Measurements from ENCODE around the gene NDUFA7. TPM values are rescaled to one million over a fixed set of nuclear protein-coding genes. Genes with fewer than 3 reads are reported as not detected.
"Not testable (repeated sequence)": the region's sequence is repeated elsewhere in the genome, so short reads cannot be mapped to it uniquely, and the experiment has no call there.

NDUFA7 gene
- total RNA-seq, 1 donor: 9.1 TPM

DNA sequence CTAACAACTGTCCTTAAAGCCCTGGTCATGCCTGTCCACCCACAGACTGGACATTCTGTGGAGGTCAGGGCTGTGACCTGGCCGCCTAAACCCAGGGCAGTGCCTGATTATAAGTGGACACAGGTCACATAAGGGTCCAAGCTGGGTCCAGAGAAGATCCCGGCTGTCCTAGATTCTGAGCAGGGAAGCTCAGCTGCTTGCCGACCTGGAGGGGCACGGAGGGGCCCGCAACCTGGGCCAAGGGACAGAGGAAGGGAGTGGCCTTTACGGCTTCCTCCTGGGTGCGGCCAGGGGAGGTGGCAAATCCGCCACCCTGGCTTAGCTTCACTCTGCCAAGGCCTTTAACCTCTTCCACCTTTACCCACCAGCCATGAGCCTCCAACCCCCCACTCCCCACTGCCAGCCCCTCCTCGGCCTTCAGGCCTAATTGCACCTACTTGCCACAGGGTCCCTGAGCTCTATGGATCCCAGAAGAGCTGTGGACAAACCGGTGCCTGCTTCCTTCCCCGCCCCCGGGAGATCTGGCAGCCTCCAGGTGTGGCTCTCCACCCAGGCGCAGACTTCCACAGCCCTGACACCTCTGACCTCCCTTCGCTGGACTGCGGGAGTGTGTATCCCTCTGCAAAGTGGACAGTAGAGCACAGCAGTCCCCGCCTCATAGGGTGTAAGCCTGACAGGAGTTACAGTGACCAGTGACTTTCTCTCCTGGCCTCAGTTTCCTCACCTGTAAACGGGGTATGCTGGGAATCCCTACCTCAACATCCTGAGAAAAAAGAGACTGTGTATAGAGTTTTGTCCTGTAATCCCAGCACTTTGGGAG, 14.7 kb downstream of the NDUFA7 start:
- no peak overlapping the region for H3K4me3 ChIP-seq (ENCODE audit: low read depth, low read length)
- TF ChIP-seq, protein P1, sequence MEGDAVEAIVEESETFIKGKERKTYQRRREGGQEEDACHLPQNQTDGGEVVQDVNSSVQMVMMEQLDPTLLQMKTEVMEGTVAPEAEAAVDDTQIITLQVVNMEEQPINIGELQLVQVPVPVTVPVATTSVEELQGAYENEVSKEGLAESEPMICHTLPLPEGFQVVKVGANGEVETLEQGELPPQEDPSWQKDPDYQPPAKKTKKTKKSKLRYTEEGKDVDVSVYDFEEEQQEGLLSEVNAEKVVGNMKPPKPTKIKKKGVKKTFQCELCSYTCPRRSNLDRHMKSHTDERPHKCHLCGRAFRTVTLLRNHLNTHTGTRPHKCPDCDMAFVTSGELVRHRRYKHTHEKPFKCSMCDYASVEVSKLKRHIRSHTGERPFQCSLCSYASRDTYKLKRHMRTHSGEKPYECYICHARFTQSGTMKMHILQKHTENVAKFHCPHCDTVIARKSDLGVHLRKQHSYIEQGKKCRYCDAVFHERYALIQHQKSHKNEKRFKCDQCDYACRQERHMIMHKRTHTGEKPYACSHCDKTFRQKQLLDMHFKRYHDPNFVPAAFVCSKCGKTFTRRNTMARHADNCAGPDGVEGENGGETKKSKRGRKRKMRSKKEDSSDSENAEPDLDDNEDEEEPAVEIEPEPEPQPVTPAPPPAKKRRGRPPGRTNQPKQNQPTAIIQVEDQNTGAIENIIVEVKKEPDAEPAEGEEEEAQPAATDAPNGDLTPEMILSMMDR (IDR thresholded peaks at IDR 0.05; ENCODE audit: insufficient read depth, low read depth, low read length): no peak
- no peak for DNase-seq (ENCODE audit: low read depth)

DNA sequence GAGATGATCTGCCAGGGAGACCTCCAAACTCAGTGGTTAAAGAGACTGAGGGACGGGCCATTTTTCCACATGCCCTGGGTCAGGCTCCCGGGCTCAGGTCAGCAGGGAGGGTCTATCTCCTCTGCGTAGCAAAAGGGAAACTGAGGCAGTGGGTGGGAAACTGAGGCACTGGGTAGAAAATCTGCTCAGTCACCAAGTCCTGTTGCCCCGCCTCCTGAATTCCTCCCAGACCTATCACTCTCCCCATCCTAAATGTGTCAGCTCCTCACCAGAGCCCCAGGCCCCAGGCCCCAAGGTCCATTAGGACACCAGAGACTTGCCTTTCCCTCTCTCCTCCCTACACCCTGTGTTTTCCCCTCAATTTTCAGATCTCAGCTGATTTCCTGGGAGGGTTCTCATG, 15.4 kb downstream of the NDUFA7 start:
- H3K4me3 ChIP-seq (ENCODE audit: low read depth, low read length): no peak overlapping the region
- DNase-seq (ENCODE audit: low read depth): no peak
- TF ChIP-seq, protein P1 (IDR thresholded peaks at IDR 0.05; ENCODE audit: insufficient read depth, low read depth, low read length): no peak

DNA sequence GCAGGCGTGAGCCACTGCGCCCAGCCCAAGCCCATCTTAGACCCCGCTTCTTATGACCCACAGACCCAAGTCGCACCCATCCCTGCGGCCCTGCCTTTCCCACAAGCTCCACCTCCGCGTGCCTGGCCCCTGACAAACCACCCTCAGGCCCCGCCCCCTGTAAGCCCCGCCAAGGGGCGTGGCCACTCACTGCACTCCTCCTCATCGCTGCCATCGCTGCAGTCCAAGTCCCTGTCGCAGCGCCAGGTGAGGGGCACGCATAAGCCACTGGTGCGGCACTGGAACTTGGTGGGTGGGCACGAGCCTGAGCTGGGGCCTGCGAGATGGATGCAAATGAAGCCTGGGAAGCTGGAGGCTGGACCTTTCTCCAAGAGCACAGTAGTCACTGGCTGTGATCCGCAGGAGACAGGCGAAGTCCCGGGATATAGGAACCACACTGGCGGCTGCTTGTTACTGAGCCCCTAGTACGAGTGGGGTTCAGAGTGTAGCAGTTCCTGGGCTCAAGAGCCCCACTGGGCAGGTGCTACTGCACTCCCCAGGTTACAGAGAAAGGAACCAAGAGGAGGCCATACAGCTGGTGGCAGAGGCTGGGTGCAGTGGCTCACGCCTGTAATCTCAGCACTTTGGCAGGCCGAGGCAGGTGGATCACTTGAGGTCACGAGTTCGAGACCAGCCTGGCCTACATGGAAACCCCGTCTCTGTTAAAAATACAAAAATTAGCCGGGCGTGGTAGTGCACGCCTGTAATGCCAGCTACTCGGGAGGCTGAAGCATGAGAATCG, 16.1 kb downstream of the NDUFA7 start:
- no peak overlapping the region for H3K4me3 ChIP-seq (ENCODE audit: low read depth, low read length)
- TF ChIP-seq, protein P1 (IDR thresholded peaks at IDR 0.05; ENCODE audit: insufficient read depth, low read depth, low read length): no peak
- DNase-seq (ENCODE audit: low read depth): no peak

DNA sequence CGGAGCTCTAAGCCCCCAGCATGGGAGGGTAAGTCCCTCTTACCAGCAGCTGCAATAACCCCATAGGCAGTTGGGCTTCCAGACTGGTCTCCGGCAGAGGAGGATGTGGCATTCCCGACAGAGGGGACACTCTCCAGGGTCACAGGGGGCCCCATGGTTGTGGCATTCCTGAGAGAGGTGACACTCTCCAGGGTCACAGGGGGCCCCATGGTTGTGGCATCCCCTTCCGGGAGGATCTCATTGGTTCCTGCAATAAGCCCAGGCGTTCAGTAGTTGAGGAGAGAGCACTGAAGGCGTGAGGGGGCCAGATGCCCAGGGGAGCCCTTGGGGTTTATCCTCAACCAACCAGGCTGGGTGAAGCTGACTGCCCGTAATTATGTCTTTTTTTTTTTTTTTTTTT, 18.4 kb downstream of the NDUFA7 start:
- DNase-seq (ENCODE audit: low read depth): no peak
- H3K4me3 ChIP-seq (ENCODE audit: low read depth, low read length): no peak overlapping the region
- TF ChIP-seq, protein P1 (IDR thresholded peaks at IDR 0.05; ENCODE audit: insufficient read depth, low read depth, low read length): no peak

DNA sequence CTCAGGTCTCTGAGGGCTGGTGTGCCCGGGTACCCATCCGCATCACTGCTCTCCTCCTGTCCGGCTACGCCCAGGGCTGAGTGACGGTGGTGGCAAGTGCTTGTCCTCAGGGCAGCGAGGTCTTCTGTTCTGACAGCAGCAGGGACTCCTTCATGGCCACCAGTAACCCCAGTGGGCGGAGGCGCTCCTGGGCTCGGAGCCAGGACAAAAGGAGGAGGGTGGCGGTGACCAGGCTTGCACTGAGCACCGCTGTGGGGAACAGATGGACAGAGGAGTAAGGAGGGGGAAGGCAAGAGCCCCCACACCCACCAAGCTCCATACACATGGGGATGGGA, 18.9 kb downstream of the NDUFA7 start:
- H3K4me3 ChIP-seq (ENCODE audit: low read depth, low read length): no peak overlapping the region
- DNase-seq (ENCODE audit: low read depth): no peak
- TF ChIP-seq, protein P1 (IDR thresholded peaks at IDR 0.05; ENCODE audit: insufficient read depth, low read depth, low read length): no peak

DNA sequence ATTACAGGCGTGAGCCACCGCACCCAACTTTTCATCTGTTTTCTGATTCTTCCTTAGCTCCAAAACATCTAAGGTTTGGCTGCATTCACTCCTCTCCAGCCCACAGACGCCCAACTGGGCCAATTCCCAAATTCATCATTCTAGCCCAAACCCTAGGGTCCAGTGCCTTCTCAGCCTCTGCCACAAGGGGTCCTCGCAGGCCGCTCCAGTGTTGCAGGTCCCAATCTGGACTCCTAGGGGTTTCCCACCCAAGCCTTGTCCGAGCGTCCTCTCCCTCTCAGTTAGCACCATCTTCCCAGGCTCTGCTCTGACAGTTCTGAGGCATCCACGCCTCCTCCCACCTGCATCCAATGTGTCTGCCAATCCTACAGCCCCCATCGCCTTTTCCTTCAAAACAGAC, 29.8 kb downstream of the NDUFA7 start:
- not testable (repeated sequence) for DNase-seq (ENCODE audit: low read depth)

DNA sequence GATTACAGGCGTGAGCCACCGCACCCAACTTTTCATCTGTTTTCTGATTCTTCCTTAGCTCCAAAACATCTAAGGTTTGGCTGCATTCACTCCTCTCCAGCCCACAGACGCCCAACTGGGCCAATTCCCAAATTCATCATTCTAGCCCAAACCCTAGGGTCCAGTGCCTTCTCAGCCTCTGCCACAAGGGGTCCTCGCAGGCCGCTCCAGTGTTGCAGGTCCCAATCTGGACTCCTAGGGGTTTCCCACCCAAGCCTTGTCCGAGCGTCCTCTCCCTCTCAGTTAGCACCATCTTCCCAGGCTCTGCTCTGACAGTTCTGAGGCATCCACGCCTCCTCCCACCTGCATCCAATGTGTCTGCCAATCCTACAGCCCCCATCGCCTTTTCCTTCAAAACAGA, 44.7 kb downstream of the NDUFA7 start:
- not testable (repeated sequence) for DNase-seq (ENCODE audit: low read depth); H3K4me3 ChIP-seq (ENCODE audit: low read depth, low read length)

More for the DNA sequence above, 29.8 kb downstream of the NDUFA7 start:
- H3K4me3 ChIP-seq (ENCODE audit: low read depth, low read length): not testable (repeated sequence)

Data from fibroblast of villous mesenchyme (primary cell).